Measurements from ENCODE around the gene LPGAT1. TPM values are rescaled to one million over a fixed set of nuclear protein-coding genes. Genes with fewer than 3 reads are reported as not detected.

The LPGAT1 gene
- total RNA-seq, 2 donors from 2014 or later = 24.4 to 50.1 TPM

DNA sequence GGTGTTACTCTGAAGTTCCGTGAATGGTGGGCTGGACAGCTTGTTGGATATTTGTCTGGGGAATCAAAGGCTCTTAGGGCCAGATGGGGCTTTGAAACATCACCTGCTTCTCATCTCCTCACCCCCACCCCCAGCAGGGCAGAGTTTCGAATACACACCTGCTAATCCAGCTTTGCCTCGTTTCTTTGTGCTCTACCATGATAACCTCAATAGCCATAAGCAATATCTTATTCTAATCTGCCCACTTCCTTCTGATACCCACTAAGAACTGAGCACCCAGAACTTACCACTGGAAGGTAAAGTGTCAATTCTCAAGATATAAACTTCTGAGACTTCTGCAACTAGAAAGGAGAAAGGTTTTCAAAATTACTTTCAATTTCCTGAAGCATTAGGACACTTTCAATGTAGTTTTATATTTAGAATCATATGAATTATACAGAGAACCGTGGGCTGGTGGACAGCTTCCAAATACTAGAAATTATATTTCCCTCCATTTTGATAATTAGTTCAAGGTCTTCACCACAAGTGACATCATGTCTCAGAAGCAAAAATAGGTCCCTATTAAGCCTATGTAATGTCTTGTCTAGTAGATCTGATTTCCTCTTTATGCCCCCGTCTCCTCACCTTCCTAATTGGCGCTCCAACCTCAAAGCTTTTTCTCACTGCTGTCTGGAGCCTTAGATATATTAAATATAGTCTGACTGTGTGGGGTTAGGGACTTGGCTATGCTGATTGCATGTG lies 90.7 kb downstream of the LPGAT1 start:
- WGBS, 2 donors = 51 to 64% methylated on average over 6 of the region's 6 CpGs

GRCh38 chr1:211738691-211739301 lies 91.8 kb downstream of the LPGAT1 start:
- H3K4me1 ChIP-seq = peaks cover 23% of the 10 kb centered on the region
- TF ChIP-seq POLR2A (IDR thresholded peaks at IDR 0.05) = no peak
- TF ChIP-seq, protein P1, sequence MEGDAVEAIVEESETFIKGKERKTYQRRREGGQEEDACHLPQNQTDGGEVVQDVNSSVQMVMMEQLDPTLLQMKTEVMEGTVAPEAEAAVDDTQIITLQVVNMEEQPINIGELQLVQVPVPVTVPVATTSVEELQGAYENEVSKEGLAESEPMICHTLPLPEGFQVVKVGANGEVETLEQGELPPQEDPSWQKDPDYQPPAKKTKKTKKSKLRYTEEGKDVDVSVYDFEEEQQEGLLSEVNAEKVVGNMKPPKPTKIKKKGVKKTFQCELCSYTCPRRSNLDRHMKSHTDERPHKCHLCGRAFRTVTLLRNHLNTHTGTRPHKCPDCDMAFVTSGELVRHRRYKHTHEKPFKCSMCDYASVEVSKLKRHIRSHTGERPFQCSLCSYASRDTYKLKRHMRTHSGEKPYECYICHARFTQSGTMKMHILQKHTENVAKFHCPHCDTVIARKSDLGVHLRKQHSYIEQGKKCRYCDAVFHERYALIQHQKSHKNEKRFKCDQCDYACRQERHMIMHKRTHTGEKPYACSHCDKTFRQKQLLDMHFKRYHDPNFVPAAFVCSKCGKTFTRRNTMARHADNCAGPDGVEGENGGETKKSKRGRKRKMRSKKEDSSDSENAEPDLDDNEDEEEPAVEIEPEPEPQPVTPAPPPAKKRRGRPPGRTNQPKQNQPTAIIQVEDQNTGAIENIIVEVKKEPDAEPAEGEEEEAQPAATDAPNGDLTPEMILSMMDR (IDR thresholded peaks at IDR 0.05) = no peak
- intact Hi-C loops (cut with DNase I) = no loop called here
- no peak overlapping the region for H3K4me3 ChIP-seq
- 50 to 52% methylated on average over 2 of the region's 2 CpGs for WGBS, 2 donors
- no peaks in the 10 kb centered on the region for H3K27me3 ChIP-seq
- H3K27ac ChIP-seq = no peak overlapping the region
- DNase-seq = no peak
- H3K36me3 ChIP-seq (replicated peaks in 1 of 2; ENCODE audit: insufficient read depth in 1 of 2, low read depth in 2 of 2) = no peaks in the 10 kb centered on the region
- no peaks in the 10 kb centered on the region for H3K9me3 ChIP-seq
- ATAC-seq = no peak

More for the DNA sequence above, 90.7 kb downstream of the LPGAT1 start:
- intact Hi-C loops (cut with DNase I) = no loop called here
- peaks cover 15% of the 10 kb centered on the region for H3K4me1 ChIP-seq
- no peaks in the 10 kb centered on the region for H3K27me3 ChIP-seq
- H3K27ac ChIP-seq = no peak overlapping the region
- TF ChIP-seq POLR2A (IDR thresholded peaks at IDR 0.05) = no peak
- TF ChIP-seq, protein P1 (IDR thresholded peaks at IDR 0.05) = no peak
- no peaks in the 10 kb centered on the region for H3K36me3 ChIP-seq (replicated peaks in 1 of 2; ENCODE audit: insufficient read depth in 1 of 2, low read depth in 2 of 2)
- no peaks in the 10 kb centered on the region for H3K9me3 ChIP-seq
- no peak overlapping the region for H3K4me3 ChIP-seq
- ATAC-seq = no peak
- no peak for DNase-seq

DNA sequence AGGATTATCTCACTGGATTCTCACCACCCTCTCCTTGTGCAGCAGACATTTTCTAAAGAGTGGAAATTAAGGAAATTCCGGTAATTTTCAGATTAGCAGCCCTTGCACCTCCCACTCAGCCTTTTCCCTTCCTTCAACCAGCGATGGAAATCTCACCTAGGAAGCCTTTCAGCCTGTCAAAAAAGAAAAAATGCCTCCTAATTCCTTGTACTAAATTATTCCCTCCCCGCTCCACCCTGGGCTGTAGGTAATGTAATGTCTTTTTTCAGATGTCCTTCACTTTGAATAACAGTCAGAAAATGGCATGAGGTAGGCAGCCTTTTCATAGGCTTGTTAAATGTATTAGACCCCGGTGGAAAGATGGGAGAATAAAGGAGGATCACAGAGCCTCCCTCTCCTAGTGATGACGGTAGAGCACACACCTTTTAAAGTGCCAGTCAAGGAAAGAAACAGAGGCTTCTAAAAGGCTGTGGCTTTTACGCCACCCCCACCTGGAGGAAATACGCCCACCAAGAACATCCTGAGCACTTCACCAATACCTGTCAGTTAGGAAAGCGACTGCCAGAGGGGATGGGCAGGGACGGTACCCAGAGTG lies 92.4 kb downstream of the LPGAT1 start:
- DNase-seq (no peak), ATAC-seq (no peak)
- Histone ChIP-seq H3K27ac (no peak overlapping the region), H3K36me3 (replicated peaks in 1 of 2; ENCODE audit: insufficient read depth in 1 of 2, low read depth in 2 of 2) (no peaks in the 10 kb centered on the region), H3K4me3 (no peak overlapping the region), H3K4me1 (peaks cover 23% of the 10 kb centered on the region), H3K9me3 (no peaks in the 10 kb centered on the region), H3K27me3 (no peaks in the 10 kb centered on the region)
- no peak for TF ChIP-seq POLR2A (IDR thresholded peaks at IDR 0.05)
- TF ChIP-seq, protein P1 (IDR thresholded peaks at IDR 0.05) = no peak
- intact Hi-C loops (cut with DNase I) = no loop called here
- WGBS, 2 donors = 70% methylated on average over 8 to 9 of the region's 9 CpGs

GRCh38 chr1:211737115-211738035 lies 93.2 kb downstream of the LPGAT1 start:
- DNase-seq (no peak), ATAC-seq (no peak)
- H3K4me3 ChIP-seq = no peak overlapping the region
- H3K36me3 ChIP-seq (replicated peaks in 1 of 2; ENCODE audit: insufficient read depth in 1 of 2, low read depth in 2 of 2) = no peaks in the 10 kb centered on the region
- H3K27ac ChIP-seq = no peak overlapping the region
- H3K9me3 ChIP-seq = no peaks in the 10 kb centered on the region
- no peaks in the 10 kb centered on the region for H3K27me3 ChIP-seq
- TF ChIP-seq, protein P1 (IDR thresholded peaks at IDR 0.05) = no peak
- no peak for TF ChIP-seq POLR2A (IDR thresholded peaks at IDR 0.05)
- intact Hi-C loops (cut with DNase I) = no loop called here
- peaks cover 23% of the 10 kb centered on the region for H3K4me1 ChIP-seq
- WGBS, 2 donors = 83 to 87% methylated on average over 11 to 15 of the region's 15 CpGs

All from body of pancreas (tissue), 4 donors.